HepG2 (cell line): ENCODE measurements around the gene MCAT. TPM values are rescaled to one million over a fixed set of nuclear protein-coding genes. Genes with fewer than 3 reads are reported as not detected.
A peak's percentile ranks its signal among the peaks of the same experiment; 100 is the strongest.

Experiments
- ATAC-seq: fragments of 200-7000 bp; cut with Tn5 transposase; 3 replicates; pipeline ENCODE4 v1.9.1; 2020; ENCODE audit warnings: mild to moderate bottlenecking, moderate library complexity
- BruUV-seq: library from RNA; stranded (reverse); fragments of 400-500 nt; replicated peaks from 2 replicates; lab custom pipeline; 2021; lab: Mats Ljungman, UMichigan
- CTCF ChIA-PET: fragments of 300-600 bp; formaldehyde crosslinking; extraction: SDS; loops from one replicate; lab custom pipeline; 2021; ENCODE audit warnings: low total read pairs, inconsistent platforms, low intra/inter-chr PET ratio; lab: Yijun Ruan, JAX
- POLR2A ChIA-PET: fragments of 350-600 bp; sonication (Branson Sonifier 250); formaldehyde crosslinking; loops from one replicate; lab custom pipeline; 2020; ENCODE audit warnings: antibody characterized with exemption, inconsistent platforms; lab: Yijun Ruan, JAX
- DNase-seq: peaks from one replicate; pipeline ENCODE4 v3.0.0-alpha.2; 2015; ENCODE audit warnings: low spot score
- FAIRE-seq: peaks from 3 replicates; lab custom pipeline; 2011; peaks lifted over from hg19 to GRCh38; lab: Jason Lieb, UNC
- H2AFZ ChIP-seq: one replicate; pipeline ENCODE4 v1.6.1; 2011; ENCODE audit warnings: low read length, inconsistent platforms
- H3K27ac ChIP-seq: fragments of 300-600 bp; 3 replicates; pipeline ENCODE4 v1.8.0; 2011; ENCODE audit warnings: mixed run types, mild to moderate bottlenecking, mixed read lengths, low read length, inconsistent platforms; ENCODE audit not compliant: insufficient read depth; ENCODE audit errors: extremely low read length
- H3K27me3 ChIP-seq, 2 experiments: fragments of 200-600 bp in 1 of 2; 2 replicates in 1 of 2; 3 replicates in 1 of 2; pipeline versions ENCODE4 v1.6.0 to v1.8.0; 2011; ENCODE audit warnings: low read length in 2 of 2, mild to moderate bottlenecking in 2 of 2, moderate library complexity in 2 of 2, inconsistent platforms in 1 of 2; ENCODE audit not compliant: insufficient read depth in 2 of 2, control insufficient read depth in 1 of 2
- H3K36me3 ChIP-seq, 2 experiments: fragments of 200-600 bp in 1 of 2; replicated peaks in 1 of 2; 2 replicates in 1 of 2; 3 replicates in 1 of 2; pipeline versions ENCODE4 v1.5.1 to v1.8.0; 2011; ENCODE audit warnings: low read length in 2 of 2, inconsistent platforms in 1 of 2; ENCODE audit not compliant: insufficient read depth in 2 of 2, control insufficient read depth in 1 of 2
- H3K4me1 ChIP-seq: 2 replicates; pipeline ENCODE4 v1.5.1; 2012; ENCODE audit warnings: low read length, inconsistent platforms; ENCODE audit not compliant: insufficient read depth
- H3K4me2 ChIP-seq: 2 replicates; pipeline ENCODE4 v1.6.0; 2011; ENCODE audit warnings: low read depth, low read length, inconsistent platforms
- H3K4me3 ChIP-seq, 3 experiments: fragments of 200-600 bp in 1 of 3; sonication (generic), shearing (Covaris generic) in 1 of 3; replicated peaks in 1 of 3; 2 replicates each; pipeline ENCODE4 v1.5.1; 2011 to 2016; ENCODE audit warnings: low read length in 3 of 3, inconsistent platforms in 2 of 3, low read depth in 2 of 3, mild to moderate bottlenecking in 2 of 3, control low read depth in 1 of 3, mixed read lengths in 1 of 3; ENCODE audit not compliant: insufficient read depth in 1 of 3
- H3K79me2 ChIP-seq: one replicate; pipeline ENCODE4 v1.6.1; 2011; ENCODE audit warnings: low read length, inconsistent platforms; ENCODE audit not compliant: insufficient read depth
- H3K9ac ChIP-seq: 2 replicates; pipeline ENCODE4 v1.6.0; 2011; ENCODE audit warnings: mild to moderate bottlenecking, low read depth, low read length, inconsistent platforms; ENCODE audit not compliant: insufficient read depth
- H3K9me3 ChIP-seq: 2 replicates; pipeline ENCODE4 v1.5.1; 2012; ENCODE audit warnings: mild to moderate bottlenecking, low read length
- H4K20me1 ChIP-seq: 2 replicates; pipeline ENCODE4 v1.6.0; 2011; ENCODE audit warnings: inconsistent platforms, mild to moderate bottlenecking, low read length, moderate library complexity; ENCODE audit not compliant: insufficient read depth
- ATRX ChIP-seq: sonication (generic); formaldehyde crosslinking; IDR thresholded peaks from 2 replicates; pipeline ENCODE4 v1.4.0; 2020; ENCODE audit warnings: missing genetic modification reagents, borderline replicate concordance
- HDAC2 ChIP-seq: sonication (generic); formaldehyde crosslinking; IDR thresholded peaks from 2 replicates; pipeline ENCODE4 v1.4.0; 2020; ENCODE audit warnings: missing genetic modification reagents
- MAFK ChIP-seq, 2 experiments: IDR thresholded peaks in 1 of 2; conservative IDR thresholded peaks in 1 of 2; 2 replicates each; pipeline ENCODE4 v1.6.1; 2011; ENCODE audit warnings: improper control_type of control experiment in 2 of 2, low read length in 2 of 2
- MTERF4 ChIP-seq: sonication (generic); formaldehyde crosslinking; IDR thresholded peaks from 2 replicates; pipeline ENCODE4 v1.8.0; 2023; ENCODE audit warnings: mild to moderate bottlenecking, missing genetic modification reagents
- MYNN ChIP-seq: sonication (generic); formaldehyde crosslinking; IDR thresholded peaks from 2 replicates; pipeline ENCODE4 v1.4.0; 2020; ENCODE audit warnings: mild to moderate bottlenecking, low read depth, missing genetic modification reagents
- POLR2A ChIP-seq, 2 experiments: IDR thresholded peaks; 2 replicates each; pipeline ENCODE4 v1.6.1; 2011; ENCODE audit warnings: low read depth in 2 of 2, low read length in 2 of 2, mild to moderate bottlenecking in 1 of 2, moderate library complexity in 1 of 2; ENCODE audit not compliant: insufficient read depth in 1 of 2
- SALL1 ChIP-seq: sonication (generic); formaldehyde crosslinking; IDR thresholded peaks from 2 replicates; pipeline ENCODE4 v1.8.0; 2022; ENCODE audit warnings: mild to moderate bottlenecking, missing genetic modification reagents
- SAP130 ChIP-seq: IDR thresholded peaks from 2 replicates; pipeline ENCODE4 v1.6.1; 2016; ENCODE audit warnings: low read depth
- TFDP2 ChIP-seq: sonication (generic); formaldehyde crosslinking; IDR thresholded peaks from 2 replicates; pipeline ENCODE4 v1.4.0; 2020; ENCODE audit warnings: missing genetic modification reagents
- ZNF616 ChIP-seq: sonication (generic); formaldehyde crosslinking; IDR thresholded peaks from 2 replicates; pipeline ENCODE4 v1.5.0; 2020; ENCODE audit warnings: low read depth, mild to moderate bottlenecking, missing genetic modification reagents
- ZNF792 ChIP-seq: IDR thresholded peaks from 2 replicates; pipeline ENCODE4 v1.6.1; 2016
- WGBS: methylation state at CpG from one replicate; pipeline ENCODE4 v1.1.6; 2017; ENCODE audit warnings: low lambda C conversion rate; 5-methylcytosine and 5-hydroxymethylcytosine counted together
- in situ Hi-C: cut with HindIII; loops from 2 replicates; pipeline ENCODE4 v1.10.0; 2017; ENCODE audit warnings: low pct_unique_long_range_greater_than_20kb; ENCODE audit not compliant: extremely low pct_ligation_motif_present
- intact Hi-C: fragments of 100-400 bp; cut with micrococcal nuclease; formaldehyde crosslinking; loops from one replicate; pipeline ENCODE4 v1.10.0; 2022; ENCODE audit not compliant: unreplicated experiment
- polyA plus RNA-seq, 8 experiments: library from polyadenylated mRNA; depleted of rRNA in 3 of 8; stranded (reverse) in 7 of 8; unstranded in 1 of 8; fragments of >200 nt; fragmentation: Illumina TruSeq in 4 of 8; extraction: Trizol in 4 of 8; gene quantifications; 2 replicates each; pipeline versions ENCODE4 v1.2.1 to v1.2.3, GENCODE V29; 2011 to 2016; ENCODE audit warnings: low read depth in 4 of 8, missing spikeins in 1 of 8, mixed read lengths in 1 of 8; ENCODE audit not compliant: insufficient read depth in 1 of 8
- total RNA-seq, 5 experiments: library from RNA; depleted of rRNA; stranded (reverse); fragments of >200 nt; fragmentation: Illumina TruSeq; extraction: Trizol; gene quantifications; 2 replicates each; pipeline ENCODE4 v1.2.3, GENCODE V29; 2016; ENCODE audit warnings: low read depth in 1 of 5
- TF ChIP-seq, protein P1 (sequence below): sonication (generic); formaldehyde crosslinking; IDR thresholded peaks from 2 replicates; pipeline ENCODE4 v1.8.1; 2023; ENCODE audit warnings: mild to moderate bottlenecking, missing genetic modification reagents
- TF ChIP-seq, protein P2 (sequence below): sonication (generic); formaldehyde crosslinking; IDR thresholded peaks from 2 replicates; pipeline ENCODE4 v1.4.0; 2020; ENCODE audit warnings: missing genetic modification reagents, mild to moderate bottlenecking, borderline replicate concordance

MCAT gene
- total and polyA plus RNA-seq, 2 of the 13 experiments (the other 11 are each of a cell fraction or from before 2014, with no cell fraction given), result 9.3 to 16.7 TPM

- Histone ChIP-seq H3K9ac (peak overlapping the region; percentile 85), H3K4me1 (peaks cover 48% of the 10 kb centered on the region), H3K36me3 (peaks cover under 1 to 3% of the 10 kb centered on the region in 2 experiments; a peak in 2 of 5 replicates), H3K79me2 (peaks cover 14% of the 10 kb centered on the region), H3K4me3 (peak overlapping the region; percentile 79 to 85 (median 85)), H3K27me3 (no peaks in the 10 kb centered on the region), H3K9me3 (peaks cover 4% of the 10 kb centered on the region), H3K27ac (peak overlapping the region; percentile 79), H4K20me1 (no peaks in the 10 kb centered on the region), H3K4me2 (peak overlapping the region; percentile 96), H2AFZ (no peak overlapping the region)
- intact Hi-C loops, result no loop called here
- ATAC-seq (peak; percentile 21), FAIRE-seq (peak; percentile 23), DNase-seq (peak; percentile 45)
- ChIA-PET POLR2A (no interaction called here), CTCF (no interaction called here)
- WGBS, result 8% methylated on average over 5 of the region's 12 CpGs
- BruUV-seq, result no TSS peak
- no peak for TF ChIP-seq ZNF616
- 0 out of 4 replicates have a peak, but pooled peaks of 1 of the 2 experiments have one; percentile 8 for TF ChIP-seq POLR2A (IDR thresholded peaks at IDR 0.05; ENCODE audit: insufficient read depth in 1 of 2, low read depth in 2 of 2, low read length in 2 of 2)
- 0 out of 2 replicates have a peak, but pooled peaks have one; percentile 17 for TF ChIP-seq HDAC2 (CRISPR knock-in tag)
- no peak for TF ChIP-seq ATRX (CRISPR knock-in tag)
- TF ChIP-seq SALL1, result peak; percentile 35; the same call in 1 of the 2 replicates
- TF ChIP-seq, protein P1, sequence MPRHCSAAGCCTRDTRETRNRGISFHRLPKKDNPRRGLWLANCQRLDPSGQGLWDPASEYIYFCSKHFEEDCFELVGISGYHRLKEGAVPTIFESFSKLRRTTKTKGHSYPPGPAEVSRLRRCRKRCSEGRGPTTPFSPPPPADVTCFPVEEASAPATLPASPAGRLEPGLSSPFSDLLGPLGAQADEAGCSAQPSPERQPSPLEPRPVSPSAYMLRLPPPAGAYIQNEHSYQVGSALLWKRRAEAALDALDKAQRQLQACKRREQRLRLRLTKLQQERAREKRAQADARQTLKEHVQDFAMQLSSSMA (CRISPR knock-in tag), result 0 out of 2 replicates have a peak, but pooled peaks have one; percentile 1
- no peak for TF ChIP-seq TFDP2 (CRISPR knock-in tag)
- TF ChIP-seq MTERF4 (CRISPR knock-in tag), result no peak
- no peak for TF ChIP-seq ZNF792 (CRISPR knock-in tag)
- TF ChIP-seq, protein P2, sequence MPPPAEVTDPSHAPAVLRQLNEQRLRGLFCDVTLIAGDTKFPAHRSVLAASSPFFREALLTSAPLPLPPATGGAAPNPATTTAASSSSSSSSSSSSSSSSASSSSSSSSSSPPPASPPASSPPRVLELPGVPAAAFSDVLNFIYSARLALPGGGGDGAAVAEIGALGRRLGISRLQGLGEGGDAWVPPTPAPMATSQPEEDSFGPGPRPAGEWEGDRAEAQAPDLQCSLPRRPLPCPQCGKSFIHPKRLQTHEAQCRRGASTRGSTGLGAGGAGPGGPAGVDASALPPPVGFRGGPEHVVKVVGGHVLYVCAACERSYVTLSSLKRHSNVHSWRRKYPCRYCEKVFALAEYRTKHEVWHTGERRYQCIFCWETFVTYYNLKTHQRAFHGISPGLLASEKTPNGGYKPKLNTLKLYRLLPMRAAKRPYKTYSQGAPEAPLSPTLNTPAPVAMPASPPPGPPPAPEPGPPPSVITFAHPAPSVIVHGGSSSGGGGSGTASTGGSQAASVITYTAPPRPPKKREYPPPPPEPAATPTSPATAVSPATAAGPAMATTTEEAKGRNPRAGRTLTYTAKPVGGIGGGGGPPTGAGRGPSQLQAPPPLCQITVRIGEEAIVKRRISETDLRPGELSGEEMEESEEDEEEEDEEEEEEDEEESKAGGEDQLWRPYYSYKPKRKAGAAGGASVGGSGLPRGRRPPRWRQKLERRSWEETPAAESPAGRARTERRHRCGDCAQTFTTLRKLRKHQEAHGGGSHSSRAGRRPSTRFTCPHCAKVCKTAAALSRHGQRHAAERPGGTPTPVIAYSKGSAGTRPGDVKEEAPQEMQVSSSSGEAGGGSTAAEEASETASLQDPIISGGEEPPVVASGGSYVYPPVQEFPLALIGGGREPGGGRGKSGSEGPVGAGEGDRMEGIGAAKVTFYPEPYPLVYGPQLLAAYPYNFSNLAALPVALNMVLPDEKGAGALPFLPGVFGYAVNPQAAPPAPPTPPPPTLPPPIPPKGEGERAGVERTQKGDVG (CRISPR knock-in tag), result no peak
- TF ChIP-seq MYNN, result no peak
- TF ChIP-seq MAFK (conservative IDR thresholded peaks at IDR 0.05 in 1 of 2, IDR thresholded peaks at IDR 0.05 in 1 of 2; ENCODE audit: low read length in 2 of 2), result no peak
- peak; percentile 34; the same call in 1 of the 2 replicates for TF ChIP-seq SAP130 (CRISPR knock-in tag)
- in situ Hi-C loops, result no loop called here
Measured at GRCh38 chr22:43185860-43186261, 42.7 kb upstream of the MCAT start.
